BLaER1 (cell line): ENCODE results near the gene TRAPPC5.

Experiments
- H3K27ac ChIP-seq: shearing (Covaris generic); formaldehyde crosslinking; 2 replicates; pipeline ENCODE4 v1.8.1; 2022
- H3K27me3 ChIP-seq: shearing (Covaris generic); formaldehyde crosslinking; 2 replicates; pipeline ENCODE4 v1.8.1; 2022
- H3K36me3 ChIP-seq: shearing (Covaris generic); formaldehyde crosslinking; 2 replicates; pipeline ENCODE4 v1.8.1; 2022
- H3K4me1 ChIP-seq: shearing (Covaris generic); formaldehyde crosslinking; 2 replicates; pipeline ENCODE4 v1.8.1; 2022
- H3K4me2 ChIP-seq: shearing (Covaris generic); formaldehyde crosslinking; 2 replicates; pipeline ENCODE4 v1.8.1; 2022
- H3K4me3 ChIP-seq: shearing (Covaris generic); formaldehyde crosslinking; 2 replicates; pipeline ENCODE4 v1.8.1; 2022
- H3K9ac ChIP-seq: shearing (Covaris generic); formaldehyde crosslinking; 2 replicates; pipeline ENCODE4 v1.8.1; 2022
- H3K9me3 ChIP-seq: shearing (Covaris generic); formaldehyde crosslinking; 2 replicates; pipeline ENCODE4 v1.8.1; 2022
- H4K20me1 ChIP-seq: shearing (Covaris generic); formaldehyde crosslinking; 2 replicates; pipeline ENCODE4 v1.8.1; 2022
- Cebpa-rat ChIP-seq: shearing (Covaris generic); IDR thresholded peaks from 2 replicates; pipeline ENCODE4 v1.8.1; 2022

Gene TRAPPC5

GRCh38 chr19:7729211-7729610 lies 48.6 kb downstream of the TRAPPC5 start:
- H3K4me2 ChIP-seq: no peak overlapping the region
- H3K36me3 ChIP-seq: no peaks in the 10 kb centered on the region
- no peak overlapping the region for H3K4me3 ChIP-seq
- peaks cover 55% of the 10 kb centered on the region for H3K27me3 ChIP-seq
- H3K27ac ChIP-seq: no peak overlapping the region
- peaks cover 7% of the 10 kb centered on the region; the same call in 1 of the 2 replicates for H4K20me1 ChIP-seq
- no peaks in the 10 kb centered on the region for H3K4me1 ChIP-seq
- no peaks in the 10 kb centered on the region for H3K9me3 ChIP-seq
- H3K9ac ChIP-seq: no peak overlapping the region
- TF ChIP-seq Cebpa-rat: no peak

- Histone ChIP-seq H3K4me1 (no peaks in the 10 kb centered on the region), H3K27me3 (peaks cover 55% of the 10 kb centered on the region), H3K9me3 (no peaks in the 10 kb centered on the region), H3K9ac (no peak overlapping the region), H4K20me1 (peaks cover 7% of the 10 kb centered on the region; the same call in 1 of the 2 replicates), H3K4me3 (no peak overlapping the region), H3K4me2 (no peak overlapping the region), H3K27ac (no peak overlapping the region), H3K36me3 (no peaks in the 10 kb centered on the region)
- TF ChIP-seq Cebpa-rat: no peak
Observed at GRCh38 chr19:7729831-7730285, 49.2 kb downstream of the TRAPPC5 start.

GRCh38 chr19:7730286-7731217 lies 49.9 kb downstream of the TRAPPC5 start:
- peaks cover 7% of the 10 kb centered on the region; the same call in 1 of the 2 replicates for H4K20me1 ChIP-seq
- no peaks in the 10 kb centered on the region for H3K4me1 ChIP-seq
- no peaks in the 10 kb centered on the region for H3K9me3 ChIP-seq
- no peaks in the 10 kb centered on the region for H3K36me3 ChIP-seq
- H3K27me3 ChIP-seq: peaks cover 55% of the 10 kb centered on the region
- no peak overlapping the region for H3K27ac ChIP-seq
- H3K9ac ChIP-seq: no peak overlapping the region
- no peak for TF ChIP-seq Cebpa-rat
- H3K4me2 ChIP-seq: no peak overlapping the region
- H3K4me3 ChIP-seq: no peak overlapping the region

GRCh38 chr19:7731218-7731595 lies 50.6 kb downstream of the TRAPPC5 start:
- no peak overlapping the region for H3K4me3 ChIP-seq
- peaks cover 7% of the 10 kb centered on the region; the same call in 1 of the 2 replicates for H4K20me1 ChIP-seq
- no peaks in the 10 kb centered on the region for H3K36me3 ChIP-seq
- H3K27me3 ChIP-seq: peaks cover 55% of the 10 kb centered on the region
- no peak for TF ChIP-seq Cebpa-rat
- no peaks in the 10 kb centered on the region for H3K9me3 ChIP-seq
- H3K4me2 ChIP-seq: no peak overlapping the region
- H3K27ac ChIP-seq: no peak overlapping the region
- H3K9ac ChIP-seq: no peak overlapping the region
- H3K4me1 ChIP-seq: no peaks in the 10 kb centered on the region

- Histone ChIP-seq H3K27me3 (peaks cover 55% of the 10 kb centered on the region), H3K4me3 (no peak overlapping the region), H3K9me3 (no peaks in the 10 kb centered on the region), H3K27ac (no peak overlapping the region), H3K4me1 (no peaks in the 10 kb centered on the region), H3K36me3 (no peaks in the 10 kb centered on the region), H4K20me1 (peaks cover 7% of the 10 kb centered on the region; the same call in 1 of the 2 replicates), H3K4me2 (no peak overlapping the region), H3K9ac (no peak overlapping the region)
- no peak for TF ChIP-seq Cebpa-rat
Observed at GRCh38 chr19:7731615-7732014, 51.0 kb downstream of the TRAPPC5 start.

- peaks cover 55% of the 10 kb centered on the region for H3K27me3 ChIP-seq
- no peaks in the 10 kb centered on the region for H3K9me3 ChIP-seq
- H4K20me1 ChIP-seq: peaks cover 7% of the 10 kb centered on the region; the same call in 1 of the 2 replicates
- no peak within 1 kb of the TSS for H3K4me2 ChIP-seq
- no peak within 1 kb of the TSS for H3K27ac ChIP-seq
- no peaks in the 10 kb centered on the region for H3K4me1 ChIP-seq
- TF ChIP-seq Cebpa-rat: no peak
- H3K9ac ChIP-seq: no peak within 1 kb of the TSS
- H3K4me3 ChIP-seq: no peak within 1 kb of the TSS
- no peaks in the 10 kb centered on the region for H3K36me3 ChIP-seq
Observed at GRCh38 chr19:7732045-7732444, 51.4 kb downstream of the TRAPPC5 start, which contains the start of gene CLEC4G. TSS of gene CLEC4G (minus strand) at chr19:7732110. CDS start at chr19:7732102, 8 bp downstream.

- no peaks in the 10 kb centered on the region for H3K36me3 ChIP-seq
- H3K27ac ChIP-seq: no peak overlapping the region
- H3K4me1 ChIP-seq: no peaks in the 10 kb centered on the region
- H4K20me1 ChIP-seq: peaks cover 7% of the 10 kb centered on the region; the same call in 1 of the 2 replicates
- peaks cover 43% of the 10 kb centered on the region for H3K27me3 ChIP-seq
- no peaks in the 10 kb centered on the region for H3K9me3 ChIP-seq
- no peak overlapping the region for H3K9ac ChIP-seq
- H3K4me2 ChIP-seq: no peak overlapping the region
- TF ChIP-seq Cebpa-rat: no peak
- no peak overlapping the region for H3K4me3 ChIP-seq
Observed at GRCh38 chr19:7733376-7733775, 52.7 kb downstream of the TRAPPC5 start.

- peak; percentile 48; the same call in 1 of the 2 replicates for TF ChIP-seq Cebpa-rat
- no peaks in the 10 kb centered on the region for H4K20me1 ChIP-seq
- no peaks in the 10 kb centered on the region for H3K9me3 ChIP-seq
- H3K9ac ChIP-seq: no peak overlapping the region
- no peak overlapping the region for H3K27ac ChIP-seq
- H3K36me3 ChIP-seq: no peaks in the 10 kb centered on the region
- no peak overlapping the region for H3K4me3 ChIP-seq
- H3K27me3 ChIP-seq: peaks cover 31% of the 10 kb centered on the region
- H3K4me1 ChIP-seq: peaks cover 7% of the 10 kb centered on the region
- no peak overlapping the region for H3K4me2 ChIP-seq
Observed at GRCh38 chr19:7734220-7735203, 53.9 kb downstream of the TRAPPC5 start.

GRCh38 chr19:7736148-7736547 lies 55.5 kb downstream of the TRAPPC5 start:
- Histone ChIP-seq H3K36me3 (no peaks in the 10 kb centered on the region), H3K4me3 (no peak overlapping the region), H3K4me1 (peaks cover 12% of the 10 kb centered on the region), H3K9me3 (no peaks in the 10 kb centered on the region), H3K27ac (no peak overlapping the region), H3K4me2 (no peak overlapping the region), H3K27me3 (peaks cover 15% of the 10 kb centered on the region), H4K20me1 (no peaks in the 10 kb centered on the region), H3K9ac (no peak overlapping the region)
- no peak for TF ChIP-seq Cebpa-rat
